Stimulated activated CD4-positive, alpha-beta T cell treated with anti-CD3 and anti-CD28 coated beads, Interleukin-15, amount 100 ng/mL, for 24 hours (primary cell): ENCODE measurements around the gene ZNF146.
"Not testable (repeated sequence)": the region's sequence is repeated elsewhere in the genome, so short reads cannot be mapped to it uniquely, and the experiment has no call there.

ENCODE experiments used
- DNase-seq: peaks from one replicate; pipeline ENCODE4 v3.0.0-alpha.2; 2020

ZNF146 gene

GRCh38 chr19:36214386-36215275 lies at the start of gene ZNF146, which contains the start of gene ZNF565:
Gene ZNF146, plus strand, starts transcription at chr19:36215106. Its CDS starts 21,335 bp downstream, at chr19:36236441.
Gene ZNF565, minus strand, starts transcription at chr19:36214665. Its CDS starts 12,680 bp downstream, at chr19:36201985.
- DNase-seq, result peak; percentile 99

DNA sequence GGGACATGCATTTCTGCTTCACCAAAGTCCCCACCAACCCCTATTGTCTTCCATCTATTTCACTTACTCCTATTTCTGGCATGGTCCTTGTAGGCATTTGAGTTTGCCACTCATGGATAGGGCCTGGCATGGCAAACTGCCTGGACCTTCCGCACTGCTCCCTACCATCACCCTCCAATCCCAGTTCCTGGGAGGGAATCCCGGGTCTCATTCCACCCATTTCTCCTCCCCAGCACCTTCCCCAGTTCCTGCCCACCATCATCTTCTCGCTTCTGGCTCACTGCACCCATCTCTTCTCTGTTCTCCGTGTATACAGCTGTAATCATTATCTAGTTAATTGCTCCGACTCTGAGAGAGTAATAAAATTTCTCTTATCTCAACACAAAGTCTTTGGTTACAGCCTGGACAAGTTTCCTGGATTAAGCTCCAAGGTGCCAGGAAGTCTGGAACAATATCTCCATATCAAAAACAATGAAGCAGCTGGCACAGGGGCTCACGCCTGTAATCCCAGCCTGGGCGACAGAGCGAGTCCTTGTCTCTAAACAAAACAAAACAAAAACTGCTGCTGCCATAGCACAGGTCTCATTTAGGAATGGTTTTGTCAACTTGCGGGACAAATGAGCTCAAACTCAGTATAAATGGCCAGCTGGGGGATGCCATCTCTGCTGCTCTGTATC lies 45.7 kb upstream of the ZNF146 start:
- no peak for DNase-seq

DNA sequence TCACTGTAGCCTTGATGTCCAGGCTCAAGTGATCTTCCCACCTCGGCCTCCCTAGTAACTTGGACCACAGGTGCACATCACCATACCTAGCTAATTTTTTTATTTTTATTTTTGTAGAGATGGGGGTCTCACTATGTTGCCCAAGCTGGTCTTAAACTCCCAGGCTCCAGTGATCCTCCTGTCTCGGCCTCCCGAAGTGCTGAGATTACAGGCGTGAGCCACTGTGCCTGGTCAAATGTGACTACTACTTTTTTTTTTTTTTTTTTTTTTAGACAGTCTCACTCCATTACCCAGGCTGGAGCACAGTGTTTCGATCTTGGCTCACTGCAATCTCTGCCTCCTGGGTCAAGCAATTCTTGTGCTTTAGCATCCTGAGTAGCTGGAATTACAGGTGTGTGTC lies 42.1 kb upstream of the ZNF146 start:
- DNase-seq, result no peak

DNA sequence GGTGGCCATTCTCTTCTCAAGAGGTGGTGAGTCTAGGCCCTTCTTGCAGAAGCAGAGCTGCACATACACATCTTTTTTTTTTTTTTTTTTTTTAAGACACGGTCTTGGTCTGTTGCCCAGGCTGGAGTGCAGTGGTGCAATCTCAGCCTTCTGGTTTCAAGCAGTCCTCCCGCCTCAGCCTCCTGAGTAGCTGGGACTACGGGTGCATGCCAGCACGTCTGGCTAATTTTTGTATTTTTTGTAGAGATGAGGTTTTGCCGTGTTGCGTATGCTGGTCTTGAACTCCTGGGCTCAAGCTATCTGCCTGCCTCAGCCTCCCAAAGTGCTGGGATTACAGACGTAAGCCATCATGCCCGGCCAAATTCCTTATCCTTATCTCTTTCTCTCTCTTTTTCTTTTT lies 41.1 kb upstream of the ZNF146 start:
- DNase-seq, result not testable (repeated sequence)

GRCh38 chr19:36179077-36179476 lies 35.8 kb upstream of the ZNF146 start:
- not testable (repeated sequence) for DNase-seq

DNA sequence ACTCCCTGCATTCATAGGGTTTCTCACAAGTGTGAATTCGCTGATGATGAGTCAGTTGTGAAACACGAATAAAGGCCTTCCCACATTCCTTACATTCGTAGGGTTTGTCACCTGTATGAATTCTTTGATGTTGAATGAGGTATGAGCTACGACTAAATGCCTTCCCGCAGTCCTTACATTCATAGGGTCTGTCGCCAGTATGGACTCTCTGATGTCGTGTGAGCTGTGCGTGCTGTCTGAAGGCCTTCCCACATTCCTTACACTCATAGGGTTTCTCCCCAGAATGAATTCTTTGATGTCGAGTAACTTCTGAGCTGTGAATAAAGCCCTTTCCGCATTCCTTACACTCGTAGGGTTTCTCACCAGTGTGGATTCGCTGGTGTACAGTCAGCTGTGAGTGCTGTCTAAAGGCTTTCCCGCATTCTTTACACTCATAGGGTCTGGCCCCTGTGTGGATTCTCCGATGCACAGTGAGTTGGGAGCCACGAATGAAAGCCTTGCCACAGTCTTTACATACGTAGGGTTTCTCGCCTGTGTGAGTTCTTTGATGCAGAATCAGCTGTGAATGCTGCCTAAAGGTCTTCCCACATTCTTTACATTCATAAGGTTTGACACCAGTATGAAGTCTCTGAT lies 32.2 kb upstream of the ZNF146 start:
- no peak for DNase-seq

GRCh38 chr19:36183245-36183628 lies 31.7 kb upstream of the ZNF146 start:
- DNase-seq, result no peak

DNA sequence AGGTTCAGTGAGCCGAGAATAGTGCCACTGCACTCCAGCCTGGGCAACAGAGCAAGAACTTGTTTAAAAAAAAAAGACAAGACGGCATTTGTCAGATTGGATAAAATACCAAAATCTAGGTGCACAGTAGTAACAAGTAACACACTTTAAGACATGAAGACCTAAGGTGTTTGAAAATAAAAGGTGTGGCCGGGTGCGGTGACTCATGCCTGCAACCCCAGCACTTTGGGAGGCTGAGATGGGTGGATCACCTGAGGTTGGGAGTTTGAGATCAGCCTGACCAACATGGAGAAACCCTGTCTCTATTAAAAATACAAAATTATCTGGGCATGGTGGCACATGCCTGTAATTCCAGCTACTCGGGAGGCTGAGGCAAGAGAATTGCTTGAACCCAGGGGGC lies 28.2 kb upstream of the ZNF146 start:
- DNase-seq, result not testable (repeated sequence)

- no peak for DNase-seq
Measured at GRCh38 chr19:36196249-36196648, 18.7 kb upstream of the ZNF146 start.

DNA sequence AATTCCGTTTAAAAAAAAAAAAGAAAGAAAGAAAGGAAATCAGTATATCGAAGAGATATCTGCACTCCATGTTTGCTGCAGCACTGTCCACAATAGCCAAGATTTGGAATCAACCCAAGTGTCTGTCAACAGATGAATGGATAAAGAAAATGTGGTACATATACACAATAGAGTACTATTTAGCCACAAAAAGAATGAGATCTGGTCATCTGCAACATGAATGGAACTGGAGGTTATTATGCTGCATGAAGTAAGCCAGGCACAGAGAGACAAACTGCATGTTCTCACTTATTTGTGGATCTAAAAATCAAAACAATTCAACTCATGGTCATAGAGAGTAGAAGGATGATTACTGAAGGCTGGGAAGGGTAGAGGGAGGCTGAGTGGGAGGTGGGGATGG lies 16.8 kb upstream of the ZNF146 start:
- DNase-seq, result no peak

GRCh38 chr19:36201684-36202083 lies 13.2 kb upstream of the ZNF146 start:
- no peak for DNase-seq

DNA sequence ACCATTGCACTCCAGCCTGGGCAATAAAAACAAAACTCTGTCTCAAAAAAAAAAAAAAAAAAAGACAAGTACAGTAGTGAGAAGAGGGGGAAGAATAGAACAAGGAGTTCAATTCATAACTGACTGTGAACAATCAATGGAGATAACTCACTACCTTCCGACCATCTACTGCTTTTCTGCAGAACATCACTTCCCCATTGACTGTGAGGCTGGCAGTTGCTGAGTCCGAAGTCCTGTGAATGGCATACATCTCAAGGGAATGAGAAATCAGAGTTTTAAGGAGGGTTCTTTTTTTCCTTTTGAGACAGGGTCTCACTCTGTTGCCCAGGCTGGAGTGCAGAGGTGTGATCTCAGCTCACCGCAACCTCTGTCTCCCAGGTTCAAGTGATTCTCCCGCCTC lies 11.6 kb upstream of the ZNF146 start:
- no peak for DNase-seq

DNA sequence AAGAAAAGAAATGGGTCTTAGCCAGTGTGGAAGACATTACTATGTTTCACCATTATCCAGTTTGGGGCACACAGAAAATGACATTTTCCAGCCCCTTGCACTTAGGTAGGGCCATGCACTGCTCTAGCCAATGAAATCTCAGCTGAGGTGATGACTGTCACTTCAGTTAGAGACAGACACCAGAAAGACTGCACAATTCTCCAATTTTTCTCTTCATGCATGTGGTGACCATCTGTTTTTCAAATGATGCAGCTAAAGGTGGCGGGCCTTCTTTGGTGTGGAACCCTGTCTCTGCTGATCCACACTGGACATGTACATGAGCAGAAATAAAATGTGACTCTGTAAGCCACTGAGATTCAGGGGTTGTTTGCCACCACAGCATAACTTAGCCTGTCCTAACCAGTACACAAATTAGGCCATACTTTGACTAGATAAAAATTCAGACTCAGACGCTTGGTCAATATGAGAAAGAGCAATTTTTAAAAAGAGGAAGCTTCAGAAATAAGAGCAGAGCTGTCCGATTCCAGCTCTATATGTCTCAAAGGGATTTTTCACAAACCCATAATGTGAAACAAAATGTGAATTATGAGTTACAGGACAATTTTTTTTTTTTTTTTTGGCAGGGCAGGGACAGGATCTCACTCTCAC lies 7.2 kb upstream of the ZNF146 start:
- DNase-seq, result no peak

DNA sequence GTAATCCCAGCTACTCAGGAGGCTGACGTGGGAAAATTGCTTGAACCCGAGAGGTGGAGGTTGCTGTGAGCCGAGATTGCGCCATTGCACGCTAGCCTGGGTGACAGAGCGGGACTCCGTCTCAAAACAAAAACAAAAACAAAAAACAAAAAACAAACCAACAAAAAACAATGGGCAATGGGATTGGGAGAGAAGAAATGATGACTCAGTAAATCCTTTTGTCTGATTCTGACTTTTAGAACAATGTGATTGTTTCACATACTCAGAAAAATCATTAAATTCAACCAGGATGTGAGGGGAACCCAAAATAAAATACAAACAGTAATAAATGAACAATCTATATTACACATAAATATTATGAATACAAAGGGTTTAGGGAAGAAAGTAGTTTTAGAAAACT lies 5.5 kb upstream of the ZNF146 start:
- no peak for DNase-seq

DNA sequence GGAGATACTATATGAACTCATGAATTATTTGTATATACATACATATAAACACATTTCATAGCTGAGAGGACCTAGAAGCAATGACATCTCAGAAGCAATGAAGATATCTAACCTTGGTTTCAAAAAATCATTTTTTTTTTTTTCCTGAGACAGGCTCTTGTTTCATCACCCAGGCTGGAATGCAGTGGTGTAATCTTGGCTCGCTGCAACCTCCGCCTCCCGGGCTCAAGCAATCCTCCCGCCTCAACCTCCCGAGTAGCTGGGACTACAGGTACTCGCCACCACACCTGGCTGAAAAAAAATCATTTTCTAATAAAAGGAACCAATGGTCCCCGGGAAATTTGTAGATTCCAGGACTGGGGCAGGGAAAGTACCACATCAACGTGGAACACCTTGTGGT lies 4.4 kb upstream of the ZNF146 start:
- DNase-seq, result no peak

DNA sequence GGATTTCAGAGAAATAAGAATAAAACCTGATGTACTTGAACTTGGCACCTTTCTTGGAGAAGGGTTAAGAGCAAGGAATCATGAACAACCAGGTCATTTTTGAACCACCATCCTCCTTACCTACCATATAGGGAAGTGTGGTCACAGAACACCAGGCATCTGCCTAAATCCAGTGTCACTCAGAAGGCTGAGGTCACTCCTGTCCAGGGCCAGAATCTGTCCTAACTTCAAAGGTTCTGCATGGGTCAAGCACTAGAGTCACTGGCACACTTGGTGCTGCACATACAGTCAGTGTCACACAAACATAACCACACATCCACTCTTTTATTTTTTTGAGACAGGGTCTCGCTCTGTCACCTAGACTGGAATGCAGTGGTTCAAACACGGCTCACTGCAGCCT lies 2.0 kb upstream of the ZNF146 start:
- DNase-seq, result no peak

- DNase-seq, result peak; percentile 56
Measured at GRCh38 chr19:36215276-36216123, 594 bp downstream of the ZNF146 start.

DNA sequence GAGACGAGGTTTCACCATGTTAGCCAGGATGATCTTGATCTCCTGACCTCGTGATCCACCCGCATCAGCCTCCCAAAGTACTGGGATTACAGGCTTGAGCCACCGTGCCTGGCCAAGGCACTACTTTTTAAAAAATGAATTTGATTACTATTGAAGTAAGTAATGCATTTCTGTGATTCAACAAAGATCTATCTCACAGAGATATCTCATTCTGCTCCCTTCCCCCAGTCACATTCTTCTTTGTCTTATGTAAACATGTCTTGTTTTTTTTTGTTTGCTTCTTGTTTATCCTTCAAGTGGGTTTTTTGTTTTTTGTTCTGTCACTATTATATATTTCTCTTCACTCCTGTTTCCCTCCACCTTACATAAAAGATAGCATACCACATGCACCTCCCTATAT lies 6.6 kb downstream of the ZNF146 start:
- no peak for DNase-seq

GRCh38 chr19:36222503-36222902 lies 7.6 kb downstream of the ZNF146 start:
- no peak for DNase-seq

GRCh38 chr19:36225219-36225892 lies 10.4 kb downstream of the ZNF146 start:
- no peak for DNase-seq

DNA sequence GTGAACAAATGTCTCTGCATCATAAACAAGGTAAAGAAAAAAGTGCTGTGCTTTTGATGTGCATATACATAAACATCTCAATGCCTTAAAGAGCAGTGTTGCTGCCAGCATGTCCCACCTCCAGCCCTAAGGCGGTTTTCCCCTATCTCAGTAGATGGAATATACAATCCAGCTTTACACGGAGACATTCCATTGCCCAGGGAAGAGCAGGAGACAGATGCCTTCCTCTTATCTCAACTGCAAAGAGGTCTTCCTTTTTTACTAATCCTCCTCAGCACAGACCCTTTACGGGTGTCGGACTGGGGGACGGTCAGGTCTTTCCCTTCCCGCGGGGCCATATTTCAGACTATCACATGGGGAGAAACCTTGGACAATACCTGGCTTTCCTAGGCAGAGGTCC lies 18.7 kb downstream of the ZNF146 start:
- not testable (repeated sequence) for DNase-seq
